Stimulated activated CD8-positive, alpha-beta memory T cell treated with anti-CD3 and anti-CD28 coated beads, Interleukin-15, amount 100 ng/mL, for 4 hours (primary cell): Measurements from ENCODE around the gene RGR.

Source experiments
- DNase-seq, 2 donors: peaks; one replicate each; pipeline ENCODE4 v3.0.0-alpha.2; 2020; ENCODE audit warnings: low read depth in 2 of 2

The RGR gene

GRCh38 chr10:84217746-84218145 is 27.1 kb upstream of the RGR start:
- DNase-seq, result no peak

GRCh38 chr10:84221916-84222315 is 22.9 kb upstream of the RGR start:
- DNase-seq, result no peak

GRCh38 chr10:84224411-84225028 is 20.3 kb upstream of the RGR start:
- DNase-seq, result no peak

GRCh38 chr10:84225427-84226173 is 19.3 kb upstream of the RGR start, which contains the start of gene LRIT2:
TSS of gene LRIT2 (minus strand) at chr10:84225544. CDS start at chr10:84225520, 24 bp downstream.
- no peak for DNase-seq

GRCh38 chr10:84226616-84227015 is 18.2 kb upstream of the RGR start:
- no peak for DNase-seq

GRCh38 chr10:84227810-84228209 is 17.0 kb upstream of the RGR start:
- no peak for DNase-seq

GRCh38 chr10:84230359-84230758 is 14.5 kb upstream of the RGR start:
- DNase-seq, result no peak

- no peak for DNase-seq
Observed at GRCh38 chr10:84232376-84232775, 12.5 kb upstream of the RGR start.

- no peak for DNase-seq
Observed at GRCh38 chr10:84233940-84234339, 10.9 kb upstream of the RGR start.

GRCh38 chr10:84234479-84234878 is 10.4 kb upstream of the RGR start:
- no peak for DNase-seq

- no peak for DNase-seq
Observed at GRCh38 chr10:84235096-84235495, 9.8 kb upstream of the RGR start.

GRCh38 chr10:84236807-84237198 is 8.1 kb upstream of the RGR start:
- DNase-seq, result no peak

GRCh38 chr10:84237199-84238051 is 7.4 kb upstream of the RGR start:
- no peak for DNase-seq

GRCh38 chr10:84238909-84239308 is 5.9 kb upstream of the RGR start:
- no peak for DNase-seq

GRCh38 chr10:84241185-84241790 is 3.6 kb upstream of the RGR start, which contains the start of gene LRIT1:
TSS of gene LRIT1 (minus strand) at chr10:84241546. CDS start at chr10:84241439, 107 bp downstream.
- DNase-seq, result no peak

- no peak for DNase-seq
Observed at GRCh38 chr10:84243759-84244158, 1.1 kb upstream of the RGR start.

GRCh38 chr10:84247496-84247895 is 2.6 kb downstream of the RGR start:
- no peak for DNase-seq

GRCh38 chr10:84248794-84249193 is 3.9 kb downstream of the RGR start:
- DNase-seq, result no peak

GRCh38 chr10:84254552-84255478 is 10.0 kb downstream of the RGR start:
- no peak for DNase-seq

GRCh38 chr10:84256510-84257342 is 11.9 kb downstream of the RGR start:
- no peak for DNase-seq
